GM21390 (cell line): Measurements from ENCODE around the gene ZBTB49.

Source experiments
- ATAC-seq: cut with Tn5 transposase; IDR thresholded peaks from one replicate; pipeline ENCODE4 v1.9.1; 2021; ENCODE audit not compliant: unreplicated experiment

The ZBTB49 gene

GRCh38 chr4:4349867-4350266, 59.8 kb downstream of the ZBTB49 start:
- ATAC-seq = no peak

DNA sequence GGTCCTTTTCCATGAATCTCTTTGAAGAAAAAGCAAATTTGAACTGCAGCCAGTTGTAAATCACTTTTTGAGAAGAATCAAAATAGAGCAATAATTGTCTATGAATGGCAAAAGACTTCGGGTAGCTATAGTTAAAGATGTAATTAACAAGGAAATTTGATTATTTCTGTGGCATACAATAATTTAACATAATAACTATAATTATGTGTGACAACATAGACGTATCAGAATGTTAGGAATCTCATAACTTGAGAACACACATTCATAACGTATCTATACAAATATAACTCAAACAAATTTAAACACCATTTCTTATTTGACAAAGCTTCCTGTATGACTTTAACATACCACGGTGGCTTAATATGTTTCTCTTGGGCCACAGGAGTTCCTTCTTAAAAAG, 60.9 kb downstream of the ZBTB49 start:
- no peak for ATAC-seq

DNA sequence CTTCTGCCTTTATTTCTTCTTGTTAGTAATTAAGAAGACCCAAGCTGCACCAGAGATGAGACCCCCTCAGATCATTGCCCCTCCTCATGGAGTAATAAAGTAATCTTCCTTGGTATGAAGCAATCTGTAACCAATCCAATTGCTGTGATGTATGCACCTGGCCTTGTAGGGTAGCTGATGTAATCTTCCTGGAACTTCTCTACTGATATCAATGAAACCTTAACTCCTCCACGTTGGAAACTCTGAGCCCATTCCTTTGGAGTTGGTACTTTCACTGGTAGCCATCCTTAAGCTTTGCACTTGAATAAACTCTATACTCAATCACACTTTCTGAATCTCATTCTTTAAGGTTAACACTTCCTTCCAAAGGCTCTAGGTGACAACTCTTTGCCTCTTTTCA, 65.3 kb downstream of the ZBTB49 start:
- ATAC-seq = no peak

- no peak for ATAC-seq
Observed at GRCh38 chr4:4356106-4357041, 66.3 kb downstream of the ZBTB49 start.

DNA sequence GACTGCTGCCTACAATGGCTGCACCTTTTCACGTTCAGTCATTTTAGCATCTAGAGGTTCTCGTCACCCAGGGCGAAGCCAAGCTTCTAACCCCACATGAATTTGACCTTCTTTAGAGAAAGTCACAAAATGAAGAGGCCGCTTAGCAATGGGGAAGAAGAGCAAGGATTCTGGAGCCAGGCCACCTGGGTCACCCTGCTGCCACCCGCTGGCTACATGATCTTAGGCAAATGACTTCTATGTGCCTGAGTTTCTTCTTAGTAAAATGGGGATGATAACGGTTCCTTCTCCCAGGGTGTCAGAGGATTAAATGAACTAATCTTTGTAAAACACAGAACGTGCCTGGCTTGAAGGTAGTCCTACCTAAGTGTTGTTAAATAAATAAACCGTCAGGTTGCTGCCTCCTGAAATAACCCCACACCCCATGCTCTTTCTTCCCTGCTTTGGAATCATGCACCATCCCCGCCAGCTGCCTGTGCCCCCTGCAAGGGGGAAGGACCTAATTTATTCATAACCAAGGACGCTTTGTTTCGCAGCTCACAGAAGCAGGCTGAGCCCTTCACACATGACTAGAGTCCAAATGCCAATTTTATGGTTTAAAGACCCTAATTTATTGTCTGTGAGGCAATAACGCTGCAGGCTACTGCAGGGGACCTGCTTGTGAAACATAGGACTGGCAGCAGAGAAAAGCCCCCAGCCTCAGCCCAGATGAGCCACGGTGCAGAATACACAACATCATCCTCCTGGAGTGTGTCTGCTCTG, 68.2 kb downstream of the ZBTB49 start:
- ATAC-seq = no peak

GRCh38 chr4:4361883-4362282, 71.8 kb downstream of the ZBTB49 start:
- ATAC-seq = no peak

DNA sequence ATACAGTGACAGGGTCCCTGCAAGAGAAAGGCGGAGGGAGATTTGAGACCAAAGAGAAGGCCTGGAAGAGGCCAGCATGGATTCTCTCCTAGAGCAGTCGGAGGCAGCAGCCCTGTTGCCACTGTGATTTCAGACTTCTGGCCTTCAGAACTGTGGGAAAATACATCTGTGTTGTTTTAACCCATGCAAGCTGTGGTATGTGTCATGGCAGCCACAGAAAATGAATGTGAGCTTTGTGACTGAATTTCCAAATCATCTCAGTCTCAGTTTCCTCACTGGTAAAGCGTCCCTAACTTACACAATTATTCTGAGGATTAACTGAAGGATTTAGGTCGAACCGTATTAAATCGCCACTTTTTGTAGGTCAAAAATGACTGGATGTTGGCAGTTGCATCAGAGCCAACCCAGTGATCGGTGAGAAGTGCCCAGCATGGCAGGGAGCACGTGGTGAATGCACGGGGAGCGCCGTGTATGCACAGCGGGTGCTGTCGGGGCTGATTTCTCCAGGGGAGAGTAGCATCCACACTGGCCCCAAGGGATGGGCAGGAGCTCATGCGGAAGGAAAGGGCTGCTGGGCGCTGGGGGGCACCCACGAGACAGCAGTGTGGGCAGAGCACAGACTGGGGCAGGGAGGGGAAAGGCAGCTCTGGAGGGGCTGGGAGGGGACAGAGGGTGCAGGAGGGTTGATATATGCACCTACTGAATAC, 73.1 kb downstream of the ZBTB49 start:
- ATAC-seq = no peak

- no peak for ATAC-seq
Observed at GRCh38 chr4:4364061-4364460, 74.0 kb downstream of the ZBTB49 start.

DNA sequence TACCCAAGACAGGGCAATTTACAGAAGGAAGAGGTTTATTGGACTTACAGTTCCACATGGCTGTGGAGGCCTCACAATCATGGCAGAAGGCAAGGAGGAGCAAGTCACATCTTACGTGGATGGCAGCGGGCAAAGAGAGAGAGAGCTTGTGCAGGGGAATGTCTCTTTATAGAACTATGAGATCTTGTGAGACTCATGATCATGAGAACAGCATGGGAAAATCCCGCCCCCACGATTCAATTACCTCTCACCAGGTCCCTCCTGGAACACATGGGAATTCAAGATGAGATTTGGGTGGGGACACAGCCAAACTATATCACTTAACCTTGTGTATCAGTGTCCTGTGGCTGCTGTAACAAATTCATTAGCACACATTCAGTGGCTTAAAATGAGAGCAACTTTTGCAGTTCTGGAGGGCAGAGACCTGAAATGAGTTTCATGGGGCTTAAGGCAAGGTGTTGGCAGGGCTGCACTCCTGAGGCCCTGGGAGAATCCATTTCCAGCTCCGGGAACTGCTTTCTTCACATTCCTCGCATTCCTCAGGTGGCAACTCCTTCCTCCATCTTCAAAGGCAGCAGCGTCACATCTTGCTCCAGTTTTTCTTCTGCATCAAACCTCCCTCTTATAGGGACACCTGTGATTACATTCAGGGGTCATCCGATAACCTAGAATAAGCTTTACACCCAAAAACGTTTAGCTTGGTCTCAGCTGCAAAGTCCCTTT, 74.6 kb downstream of the ZBTB49 start:
- ATAC-seq = no peak

- no peak for ATAC-seq
Observed at GRCh38 chr4:4368809-4369580, 78.9 kb downstream of the ZBTB49 start.
